ENCODE data around the gene PLEKHM3.

PLEKHM3 gene

GRCh38 chr2:207991944-207992343 is 33.4 kb downstream of the PLEKHM3 start:
- DNase-seq = no peak

GRCh38 chr2:207990784-207991183 is 34.5 kb downstream of the PLEKHM3 start:
- no peak for DNase-seq

- DNase-seq = no peak
Measured at GRCh38 chr2:207988975-207989374, 36.4 kb downstream of the PLEKHM3 start.

GRCh38 chr2:207987025-207987716 is 38.2 kb downstream of the PLEKHM3 start:
- no peak for DNase-seq

GRCh38 chr2:207984765-207985480 is 40.4 kb downstream of the PLEKHM3 start:
- DNase-seq = no peak

GRCh38 chr2:207983641-207984042 is 41.7 kb downstream of the PLEKHM3 start:
- no peak for DNase-seq

GRCh38 chr2:207978177-207978948 is 47.0 kb downstream of the PLEKHM3 start:
- no peak for DNase-seq

- no peak for DNase-seq
Measured at GRCh38 chr2:207975921-207976320, 49.4 kb downstream of the PLEKHM3 start.

GRCh38 chr2:207974216-207974605 is 51.1 kb downstream of the PLEKHM3 start:
- no peak for DNase-seq

- DNase-seq = no peak
Measured at GRCh38 chr2:207970826-207971180, 54.5 kb downstream of the PLEKHM3 start.

- no peak for DNase-seq
Measured at GRCh38 chr2:207970147-207970825, 55.0 kb downstream of the PLEKHM3 start.

- DNase-seq = no peak
Measured at GRCh38 chr2:207969249-207969648, 56.1 kb downstream of the PLEKHM3 start.

- DNase-seq = no peak
Measured at GRCh38 chr2:207967121-207967520, 58.2 kb downstream of the PLEKHM3 start.

GRCh38 chr2:207960911-207961310 is 64.4 kb downstream of the PLEKHM3 start:
- no peak for DNase-seq

GRCh38 chr2:207960090-207960489 is 65.2 kb downstream of the PLEKHM3 start:
- DNase-seq = no peak

- DNase-seq = no peak
Measured at GRCh38 chr2:207956771-207957170, 68.6 kb downstream of the PLEKHM3 start.

GRCh38 chr2:207955456-207955855 is 69.9 kb downstream of the PLEKHM3 start:
- no peak for DNase-seq

GRCh38 chr2:207953354-207953753 is 72.0 kb downstream of the PLEKHM3 start:
- DNase-seq = no peak

- DNase-seq = no peak
Measured at GRCh38 chr2:207952564-207953345, 72.6 kb downstream of the PLEKHM3 start.

GRCh38 chr2:207951734-207952470 is 73.4 kb downstream of the PLEKHM3 start:
- DNase-seq = no peak

- DNase-seq = no peak
Measured at GRCh38 chr2:207950761-207951114, 74.6 kb downstream of the PLEKHM3 start.
